ENCODE results near the gene APOBEC3G.
"Not testable (repeated sequence)": the region's sequence is repeated elsewhere in the genome, so short reads cannot be mapped to it uniquely, and the experiment has no call there.

The APOBEC3G gene

DNA sequence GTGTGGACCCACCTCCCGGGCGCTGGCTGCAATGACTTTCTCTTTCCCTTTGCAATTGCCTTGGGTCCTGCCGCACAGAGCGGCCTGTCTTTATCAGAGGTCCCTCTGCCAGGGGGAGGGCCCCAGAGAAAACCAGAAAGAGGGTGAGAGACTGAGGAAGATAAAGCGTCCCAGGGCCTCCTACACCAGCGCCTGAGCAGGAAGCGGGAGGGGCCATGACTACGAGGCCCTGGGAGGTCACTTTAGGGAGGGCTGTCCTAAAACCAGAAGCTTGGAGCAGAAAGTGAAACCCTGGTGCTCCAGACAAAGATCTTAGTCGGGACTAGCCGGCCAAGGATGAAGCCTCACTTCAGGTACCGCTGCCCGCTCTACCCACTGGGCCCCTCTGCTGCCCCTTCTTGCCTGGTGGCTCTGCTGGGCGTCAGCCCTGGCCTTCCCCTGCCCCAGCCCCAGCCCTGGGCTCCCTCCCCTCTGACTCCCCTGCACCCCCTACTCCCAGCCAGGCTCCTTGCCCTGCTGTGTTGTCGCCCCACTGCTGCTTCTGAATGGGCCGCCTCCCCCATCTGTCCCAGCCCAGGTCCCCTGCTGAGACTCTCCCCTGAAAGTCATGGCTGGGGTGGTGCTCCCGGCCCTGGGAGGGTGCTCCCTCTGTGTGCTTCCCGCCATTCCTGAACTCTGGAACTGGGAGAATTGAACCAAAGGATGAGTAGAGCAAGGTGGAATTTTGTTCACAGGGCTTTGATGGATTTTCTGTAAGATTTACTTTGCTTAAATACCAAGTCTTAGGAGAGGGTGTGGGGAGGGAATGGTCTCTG, at the start of gene APOBEC3G:
Gene APOBEC3G (plus strand): TSS at position 250 of the 815 bp plus-strand sequence. CDS start 87 bp downstream, at position 337.
- DNase-seq (ENCODE audit: low read depth): peak; percentile 23

DNA sequence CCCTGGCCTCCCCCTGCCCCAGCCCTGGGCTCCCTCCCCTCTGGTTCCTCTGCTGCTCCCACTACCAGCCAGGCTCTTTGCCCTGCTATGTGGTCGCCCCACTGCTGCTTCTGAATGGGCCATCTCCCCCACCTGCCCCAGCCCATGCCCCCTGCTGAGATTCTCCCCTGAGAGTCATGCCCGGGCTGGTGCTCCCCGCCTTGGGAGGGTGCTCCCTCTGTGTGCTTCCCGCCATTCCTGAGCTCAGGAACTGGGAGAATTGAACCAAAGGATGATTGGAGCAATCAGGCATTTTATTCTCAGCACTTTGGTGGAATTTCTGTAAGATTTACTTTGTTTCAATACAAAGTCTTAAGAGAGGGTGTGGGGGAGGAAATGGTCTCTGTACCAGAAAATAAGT, 49.4 kb upstream of the APOBEC3G start:
- DNase-seq (ENCODE audit: low read depth): no peak

DNA sequence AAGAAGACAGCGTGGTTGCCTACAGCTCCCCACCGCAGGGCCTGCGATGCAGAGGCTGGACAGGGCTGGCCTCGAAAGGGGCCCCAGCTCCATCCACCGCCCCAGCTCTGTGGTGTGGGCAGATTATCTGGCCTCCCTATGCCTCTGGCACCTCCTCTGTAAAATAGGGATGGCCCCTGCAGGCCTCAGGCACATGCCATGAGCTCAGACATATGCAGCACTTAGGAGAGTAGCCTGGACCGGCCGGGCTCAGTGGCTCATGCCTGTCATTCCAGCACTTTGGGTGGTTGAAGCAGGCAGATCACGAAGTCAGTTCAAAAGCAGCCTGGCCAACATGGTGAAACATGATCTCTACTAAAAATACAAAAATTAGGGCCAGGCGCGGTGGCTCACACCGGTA, 48.8 kb upstream of the APOBEC3G start:
- DNase-seq (ENCODE audit: low read depth): no peak

DNA sequence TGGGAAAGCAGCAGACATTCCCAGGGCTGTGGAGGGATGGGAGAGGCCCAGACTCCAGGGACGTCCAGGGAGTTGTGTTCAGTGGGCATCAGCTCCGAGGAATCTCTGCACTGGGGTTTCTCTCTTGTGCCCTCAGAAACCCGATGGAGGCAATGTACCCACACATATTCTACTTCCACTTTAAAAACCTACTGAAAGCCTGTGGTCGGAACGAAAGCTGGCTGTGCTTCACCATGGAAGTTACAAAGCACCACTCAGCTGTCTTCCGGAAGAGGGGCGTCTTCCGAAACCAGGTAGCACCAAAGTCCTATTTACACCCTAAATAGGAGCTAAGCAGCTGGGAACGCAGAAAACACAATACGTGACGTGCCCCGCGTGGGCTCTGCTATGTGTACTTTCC, 47.8 kb upstream of the APOBEC3G start:
- DNase-seq (ENCODE audit: low read depth): no peak

DNA sequence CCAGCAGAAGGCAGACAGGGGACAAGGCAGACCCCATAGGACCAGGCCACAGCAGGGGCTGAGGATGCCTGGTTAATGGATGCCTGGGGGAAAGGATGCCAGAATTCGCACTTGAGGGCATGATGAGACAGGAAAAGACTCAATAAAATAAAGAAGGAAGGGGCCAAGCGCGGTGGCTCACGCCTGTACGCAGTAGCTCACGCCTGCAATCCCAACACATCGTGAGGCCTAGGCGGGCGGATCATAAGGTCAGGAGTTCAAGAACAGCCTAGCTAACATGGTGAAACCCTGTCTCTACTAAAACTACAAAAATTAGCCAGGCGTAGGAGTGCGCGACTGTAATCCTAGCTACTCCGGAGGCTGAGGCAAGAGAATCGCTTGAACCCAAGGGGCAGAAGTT, 46.4 kb upstream of the APOBEC3G start:
- DNase-seq (ENCODE audit: low read depth): no peak

DNA sequence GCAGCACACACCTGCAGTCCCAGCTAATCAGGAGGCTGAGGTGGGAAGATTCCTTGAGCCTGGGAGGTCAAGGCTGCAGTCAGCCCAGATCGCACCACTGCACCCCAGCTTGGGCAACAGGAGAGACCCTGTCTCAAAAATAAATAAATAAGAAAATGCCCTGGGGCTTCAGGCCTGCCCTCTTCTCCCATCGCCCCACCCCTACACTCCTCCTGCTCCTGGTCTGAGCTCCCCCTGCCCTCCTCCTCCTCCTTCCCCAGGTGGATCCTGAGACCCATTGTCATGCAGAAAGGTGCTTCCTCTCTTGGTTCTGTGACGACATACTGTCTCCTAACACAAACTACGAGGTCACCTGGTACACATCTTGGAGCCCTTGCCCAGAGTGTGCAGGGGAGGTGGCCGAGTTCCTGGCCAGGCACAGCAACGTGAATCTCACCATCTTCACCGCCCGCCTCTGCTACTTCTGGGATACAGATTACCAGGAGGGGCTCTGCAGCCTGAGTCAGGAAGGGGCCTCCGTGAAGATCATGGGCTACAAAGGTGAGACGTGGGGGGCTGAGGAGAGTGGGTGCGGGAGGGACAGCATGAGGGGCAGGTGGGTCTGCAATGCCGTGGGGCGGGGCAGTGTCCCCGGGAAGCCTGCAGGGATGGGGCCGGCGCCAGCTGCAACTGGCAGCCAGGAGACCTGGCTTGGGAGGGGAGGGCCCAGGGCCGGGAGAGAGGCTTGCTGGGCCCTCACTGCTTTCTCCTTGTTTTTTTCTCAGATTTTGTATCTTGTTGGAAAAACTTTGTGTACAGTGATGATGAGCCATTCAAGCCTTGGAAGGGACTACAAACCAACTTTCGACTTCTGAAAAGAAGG, 45.4 kb upstream of the APOBEC3G start:
- not testable (repeated sequence) for DNase-seq (ENCODE audit: low read depth)

DNA sequence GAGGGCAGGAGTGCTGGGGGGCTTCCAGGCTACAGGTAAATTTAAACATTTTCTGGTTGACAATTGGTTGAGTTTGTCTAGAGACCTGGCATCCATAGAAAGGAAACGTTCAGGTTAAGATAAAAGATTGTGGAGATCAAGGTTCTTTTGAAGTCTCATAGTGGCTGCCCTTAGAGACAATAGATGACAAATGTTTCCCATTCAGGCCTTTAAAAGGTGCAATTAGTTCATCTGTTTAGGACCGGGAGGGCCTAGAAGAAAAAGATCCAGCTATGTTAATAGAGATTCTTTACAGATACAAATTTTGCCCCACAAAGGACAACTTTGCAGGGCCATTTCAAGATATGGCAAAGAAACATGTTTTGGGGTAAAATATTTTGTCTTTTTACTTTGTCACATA, 40.0 kb upstream of the APOBEC3G start:
- not testable (repeated sequence) for DNase-seq (ENCODE audit: low read depth)

DNA sequence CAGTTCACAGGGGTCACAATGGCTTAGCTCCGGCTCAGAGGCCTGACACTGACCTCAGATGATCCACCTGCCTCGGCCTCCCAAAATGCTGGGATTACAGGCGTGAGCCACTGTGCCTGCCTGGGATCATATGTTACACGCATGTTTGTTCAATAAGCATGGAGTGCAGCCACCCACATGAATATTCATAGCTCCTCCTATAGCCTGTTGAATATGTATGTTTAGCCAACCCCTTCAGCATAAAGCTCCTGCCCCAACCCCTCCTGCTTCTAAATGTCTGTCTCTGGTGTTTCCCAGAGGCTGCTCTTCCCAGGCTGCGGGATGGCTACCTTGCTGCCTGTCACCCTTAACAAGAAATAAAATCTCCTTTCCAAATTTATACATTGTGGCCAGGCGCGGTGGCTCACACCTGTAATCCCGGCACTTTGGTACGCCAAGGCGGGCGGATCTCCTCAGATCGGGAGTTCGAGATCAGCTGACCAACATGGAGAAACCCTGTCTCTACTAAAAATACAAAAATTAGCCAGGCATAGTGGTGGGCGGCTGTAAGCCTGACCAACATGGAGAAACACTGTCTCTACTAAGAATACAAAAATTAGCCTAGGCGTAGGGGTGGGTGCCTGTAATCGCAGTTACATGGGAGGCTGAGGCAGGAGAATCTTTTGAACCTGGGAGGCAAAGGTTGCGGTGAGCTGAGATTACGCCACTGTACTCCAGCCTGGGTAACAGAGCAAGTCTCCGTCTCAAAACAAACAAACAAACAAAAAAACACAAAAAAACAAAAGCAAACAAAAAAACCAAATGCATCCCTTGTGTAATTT, 37.6 kb upstream of the APOBEC3G start:
- DNase-seq (ENCODE audit: low read depth): no peak

DNA sequence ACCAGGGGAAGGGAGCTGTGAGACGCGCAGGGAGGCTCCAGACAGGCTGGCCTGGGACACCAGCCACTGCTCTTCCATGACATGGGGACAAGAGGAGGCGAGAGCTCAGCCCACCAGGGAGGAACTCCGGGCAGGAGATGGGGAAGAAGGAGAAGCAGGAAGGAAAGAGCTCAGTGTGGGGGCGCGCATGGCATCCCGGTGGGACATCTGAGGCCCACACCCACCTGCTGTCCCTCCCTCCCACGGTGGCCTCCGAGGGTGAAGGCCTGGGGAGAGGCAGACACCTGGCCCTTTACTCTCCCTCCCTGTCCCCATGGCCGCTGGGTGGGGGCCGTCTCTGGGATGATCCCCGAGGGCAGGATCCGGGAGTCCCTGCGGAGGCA, 36.9 kb upstream of the APOBEC3G start:
- not testable (repeated sequence) for DNase-seq (ENCODE audit: low read depth)

DNA sequence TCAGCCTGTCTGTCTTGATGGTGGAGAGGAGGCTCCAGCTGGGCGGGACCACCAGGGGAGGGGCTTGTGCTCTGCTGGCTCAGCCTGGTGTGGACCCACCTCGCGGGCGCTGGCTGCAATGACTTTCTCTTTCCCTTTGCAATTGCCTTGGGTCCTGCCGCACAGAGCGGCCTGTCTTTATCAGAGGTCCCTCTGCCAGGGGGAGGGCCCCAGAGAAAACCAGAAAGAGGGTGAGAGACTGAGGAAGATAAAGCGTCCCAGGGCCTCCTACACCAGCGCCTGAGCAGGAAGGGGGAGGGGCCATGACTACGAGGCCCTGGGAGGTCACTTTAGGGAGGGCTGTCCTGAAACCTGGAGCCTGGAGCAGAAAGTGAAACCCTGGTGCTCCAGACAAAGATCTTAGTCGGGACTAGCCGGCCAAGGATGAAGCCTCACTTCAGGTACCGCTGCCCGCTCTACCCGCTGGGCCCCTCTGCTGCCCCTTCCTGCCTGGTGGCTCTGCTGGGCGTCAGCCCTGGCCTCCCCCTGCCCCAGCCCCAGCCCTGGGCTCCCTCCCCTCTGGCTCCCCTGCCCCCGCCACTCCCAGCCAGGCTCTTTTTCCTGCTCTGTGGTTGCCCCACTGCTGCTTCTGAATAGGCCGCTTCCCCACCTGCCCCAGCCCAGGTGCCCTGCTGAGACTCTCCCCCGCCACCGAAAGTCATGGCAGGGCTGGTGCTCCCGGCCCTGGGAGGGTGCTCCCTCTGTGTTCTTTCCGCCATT, 36.4 kb upstream of the APOBEC3G start, which contains the start of gene APOBEC3F:
Gene APOBEC3F (plus strand): TSS at position 327 of the 759 bp plus-strand sequence. CDS start 97 bp downstream, at position 424.
- peak; percentile 30 for DNase-seq (ENCODE audit: low read depth)

DNA sequence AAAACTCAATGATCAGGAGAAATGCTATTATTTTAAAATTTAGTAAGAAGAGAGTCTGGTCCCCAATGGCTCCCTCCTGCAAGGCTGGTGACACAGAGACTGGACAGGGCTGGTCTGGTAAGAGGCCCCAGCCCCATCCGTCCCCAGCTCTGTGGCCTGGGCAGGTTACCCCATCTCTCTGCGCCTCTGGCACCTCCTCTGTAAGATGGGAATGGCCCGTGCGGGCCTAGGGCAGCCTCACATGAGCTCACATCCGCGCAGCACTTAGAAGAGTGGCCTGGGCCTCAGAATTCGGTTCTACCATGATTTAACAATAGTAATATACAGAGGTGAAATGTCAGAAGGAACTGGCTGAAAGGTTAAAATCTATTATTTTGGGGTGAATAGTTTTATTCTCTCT, 35.2 kb upstream of the APOBEC3G start:
- DNase-seq (ENCODE audit: low read depth): no peak

DNA sequence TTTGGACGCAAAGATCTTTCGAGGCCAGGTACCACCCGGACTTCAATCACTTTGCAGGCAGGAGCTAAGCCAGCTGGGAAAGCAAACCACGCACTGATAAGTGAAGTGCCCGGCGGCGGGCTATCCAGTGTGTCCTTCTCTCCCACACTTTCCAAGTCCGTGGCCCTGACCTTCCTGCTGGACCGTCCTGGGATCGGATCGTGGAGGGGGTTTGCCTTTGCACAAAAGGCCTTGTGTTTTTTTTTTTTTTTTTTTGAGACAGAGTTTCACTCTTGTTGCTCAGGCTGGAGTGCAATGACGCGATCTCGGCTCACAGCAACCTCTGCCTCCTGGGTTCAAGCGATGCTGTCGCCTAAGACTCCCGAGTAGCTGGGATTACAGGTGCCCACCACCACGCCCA, 34.0 kb upstream of the APOBEC3G start:
- not testable (repeated sequence) for DNase-seq (ENCODE audit: low read depth)

DNA sequence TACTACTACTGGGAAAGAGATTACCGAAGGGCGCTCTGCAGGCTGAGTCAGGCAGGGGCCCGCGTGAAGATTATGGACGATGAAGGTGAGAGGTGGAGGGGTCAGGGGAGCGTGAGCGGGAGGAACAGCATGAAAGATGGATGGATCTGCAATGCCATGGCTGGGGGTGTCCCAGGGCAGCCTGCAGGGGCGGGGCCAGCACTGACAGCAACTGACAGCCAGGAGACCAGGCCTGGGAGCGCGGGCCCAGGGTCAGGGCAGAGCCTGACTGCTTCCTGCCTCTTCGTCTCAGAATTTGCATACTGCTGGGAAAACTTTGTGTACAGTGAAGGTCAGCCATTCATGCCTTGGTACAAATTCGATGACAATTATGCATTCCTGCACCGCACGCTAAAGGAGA, 31.9 kb upstream of the APOBEC3G start:
- not testable (repeated sequence) for DNase-seq (ENCODE audit: low read depth)

DNA sequence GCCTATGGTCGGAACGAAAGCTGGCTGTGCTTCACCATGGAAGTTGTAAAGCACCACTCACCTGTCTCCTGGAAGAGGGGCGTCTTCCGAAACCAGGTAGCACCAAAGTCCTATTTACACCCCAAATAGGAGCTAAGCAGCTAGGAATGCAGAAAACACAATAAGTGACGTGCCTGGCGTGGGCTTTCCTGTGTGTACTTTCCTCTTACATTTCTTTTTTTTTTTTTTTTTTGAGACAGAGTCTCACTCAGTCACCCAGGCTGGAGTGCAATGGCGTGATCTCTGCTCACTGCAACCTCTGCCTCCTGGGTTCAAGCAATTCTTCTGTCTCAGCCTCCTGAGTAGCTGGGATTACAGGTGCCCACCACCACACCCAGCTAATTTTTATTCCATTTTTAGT, 27.6 kb upstream of the APOBEC3G start:
- not testable (repeated sequence) for DNase-seq (ENCODE audit: low read depth)

DNA sequence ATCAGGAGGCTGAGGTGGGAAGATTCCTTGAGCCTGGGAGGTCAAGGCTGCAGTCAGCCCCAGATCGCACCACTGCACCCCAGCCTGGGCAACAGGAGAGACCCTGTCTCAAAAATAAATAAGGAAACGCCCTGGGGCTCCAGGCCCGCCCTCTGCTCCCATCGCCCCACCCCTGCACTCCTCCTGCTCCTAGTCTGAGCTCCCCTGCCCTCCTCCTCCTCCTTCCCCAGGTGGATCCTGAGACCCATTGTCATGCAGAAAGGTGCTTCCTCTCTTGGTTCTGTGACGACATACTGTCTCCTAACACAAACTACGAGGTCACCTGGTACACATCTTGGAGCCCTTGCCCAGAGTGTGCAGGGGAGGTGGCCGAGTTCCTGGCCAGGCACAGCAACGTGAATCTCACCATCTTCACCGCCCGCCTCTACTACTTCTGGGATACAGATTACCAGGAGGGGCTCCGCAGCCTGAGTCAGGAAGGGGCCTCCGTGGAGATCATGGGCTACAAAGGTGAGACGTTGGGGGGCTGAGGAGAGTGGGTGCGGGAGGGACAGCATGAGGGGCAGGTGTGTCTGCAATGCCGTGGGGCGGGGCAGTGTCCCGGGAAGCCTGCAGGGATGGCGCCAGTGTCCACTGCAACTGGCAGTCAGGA, 25.1 kb upstream of the APOBEC3G start:
- not testable (repeated sequence) for DNase-seq (ENCODE audit: low read depth)

DNA sequence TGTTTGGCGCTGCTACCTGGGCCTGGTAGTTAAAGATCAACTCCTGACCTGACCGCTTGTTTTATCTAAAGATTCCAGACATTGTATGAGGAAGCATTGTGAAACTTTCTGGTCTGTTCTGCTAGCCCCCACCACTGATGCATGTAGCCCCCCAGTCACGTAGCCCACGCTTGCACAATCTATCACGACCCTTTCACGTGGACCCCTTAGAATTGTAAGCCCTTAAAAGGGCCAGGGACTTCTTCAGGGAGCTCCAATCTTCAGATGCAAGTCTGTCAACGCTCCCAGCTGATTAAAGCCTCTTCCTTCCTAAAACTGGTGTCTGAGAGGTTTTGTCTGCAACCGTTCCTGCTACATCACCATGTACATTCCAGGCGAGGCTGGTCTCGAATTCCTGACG, 21.4 kb upstream of the APOBEC3G start:
- no peak for DNase-seq (ENCODE audit: low read depth)

DNA sequence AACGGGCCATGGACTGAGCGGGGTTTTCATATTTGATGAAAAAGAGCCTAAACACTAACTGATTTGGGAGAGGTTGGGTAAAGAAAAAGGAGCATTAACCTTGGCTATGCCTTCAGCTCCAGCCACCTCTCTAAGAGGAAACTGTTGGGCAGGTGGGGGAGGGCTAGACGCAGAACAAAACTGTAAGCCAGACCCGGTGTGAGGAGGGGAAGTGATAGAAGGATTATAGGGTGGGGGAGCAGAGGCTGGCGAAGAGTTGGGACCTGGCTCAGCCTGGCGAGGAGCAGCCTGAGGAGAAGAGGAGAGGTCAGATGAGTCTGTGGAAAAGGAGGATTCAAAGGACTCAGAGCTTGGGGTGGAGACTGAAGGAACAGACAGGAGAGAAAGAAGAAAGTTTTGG, 15.8 kb upstream of the APOBEC3G start:
- not testable (repeated sequence) for DNase-seq (ENCODE audit: low read depth)

DNA sequence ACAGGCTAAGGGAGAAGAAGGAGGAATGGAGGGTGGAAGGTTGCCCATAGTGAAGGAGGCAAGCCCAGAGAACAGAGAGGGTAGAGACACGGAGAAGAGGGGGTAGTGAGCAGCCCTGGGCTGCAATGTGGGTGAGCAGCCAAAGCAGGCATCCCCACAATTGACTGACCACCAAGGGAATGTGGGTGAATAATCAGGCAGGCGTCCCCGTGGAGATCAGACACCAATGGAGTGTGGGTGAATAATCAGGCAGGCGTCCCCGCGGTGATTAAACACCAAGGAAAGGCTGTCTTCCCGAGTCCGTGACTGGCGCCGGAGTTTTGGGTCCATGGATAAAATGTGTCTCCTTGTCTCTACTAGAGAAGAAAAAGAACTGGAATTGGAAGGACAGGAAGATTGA, 15.1 kb upstream of the APOBEC3G start:
- not testable (repeated sequence) for DNase-seq (ENCODE audit: low read depth)

DNA sequence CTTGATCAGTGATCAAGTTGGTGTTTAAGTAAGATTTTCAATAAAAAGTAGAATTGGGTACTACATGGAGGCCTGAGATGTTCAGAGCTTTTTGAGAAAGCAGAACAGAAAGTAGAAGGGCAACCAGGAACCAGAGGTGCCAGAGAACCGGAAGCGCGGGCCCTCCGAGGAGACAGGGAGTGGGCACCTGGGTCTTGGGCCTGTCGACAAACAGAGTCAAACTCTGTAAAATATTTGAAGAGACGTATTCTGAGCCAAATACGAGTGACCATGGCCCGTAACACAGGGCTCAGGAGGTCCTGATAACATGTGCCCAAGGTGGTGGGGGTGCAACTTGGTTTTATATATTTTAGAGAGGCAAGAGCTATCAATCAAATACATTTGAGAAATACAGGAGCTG, 13.2 kb upstream of the APOBEC3G start:
- not testable (repeated sequence) for DNase-seq (ENCODE audit: low read depth)

DNA sequence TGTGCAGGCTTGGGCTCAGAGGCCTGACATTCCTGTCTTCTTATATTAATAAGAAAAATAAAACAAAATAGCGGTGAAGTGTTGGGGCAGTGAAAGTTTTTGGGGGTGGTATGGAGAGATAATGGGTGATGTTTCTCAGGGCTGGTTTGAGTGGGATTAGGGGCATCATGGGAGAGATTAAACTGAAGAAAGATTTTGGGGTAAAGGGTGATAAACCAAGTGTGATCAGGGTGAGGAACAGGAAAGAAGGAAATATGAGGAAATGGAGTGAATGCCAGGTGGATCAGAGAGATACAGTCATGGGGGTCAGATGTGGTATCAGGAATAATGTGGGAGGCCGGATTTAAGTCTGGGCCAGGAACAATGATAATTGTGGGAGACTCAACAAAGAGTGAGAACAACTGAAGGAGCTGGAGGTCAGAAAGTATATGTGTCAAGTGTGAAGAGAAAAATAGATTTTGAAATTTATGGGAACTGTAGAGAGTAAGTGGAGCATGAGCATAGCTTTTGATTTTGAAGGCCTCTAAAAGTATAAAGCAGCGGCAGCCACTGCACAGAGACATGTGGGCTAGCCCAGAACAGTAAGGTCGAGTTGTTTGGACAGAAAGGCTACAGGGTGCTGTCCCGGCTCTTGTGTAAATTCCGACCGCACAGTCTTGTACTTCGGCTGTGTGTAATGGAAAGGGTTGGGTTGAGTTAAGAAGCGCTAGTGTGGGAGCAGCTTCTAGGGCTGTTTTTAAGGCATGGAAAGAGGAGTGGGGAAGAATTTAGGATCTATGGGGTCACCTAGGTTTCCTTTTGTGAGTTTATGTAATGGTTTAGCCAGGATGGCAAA, 10.4 kb upstream of the APOBEC3G start:
- not testable (repeated sequence) for DNase-seq (ENCODE audit: low read depth)

All from GM04504 (cell line).